CD14-positive monocyte (primary cell): Measurements from ENCODE around the gene IGFBP7. TPM values are rescaled to one million over a fixed set of nuclear protein-coding genes. Genes with fewer than 3 reads are reported as not detected.

Source experiments
- DNase-seq, 3 donors: peaks; one replicate each; pipeline ENCODE4 v3.0.0-alpha.2; 2011 to 2022
- H2AFZ ChIP-seq: 2 replicates; pipeline ENCODE4 v1.6.0; 2012; ENCODE audit warnings: mild to moderate bottlenecking, low read depth, low read length, inconsistent platforms; ENCODE audit not compliant: insufficient read depth, poor library complexity, severe bottlenecking
- H3K27ac ChIP-seq, 2 donors: 1 replicate in 1 of 2; 2 replicates in 1 of 2; pipeline ENCODE4 v1.5.1; 2012 to 2013; ENCODE audit warnings: low read length in 2 of 2, control low read depth in 1 of 2, inconsistent platforms in 1 of 2, low read depth in 1 of 2, mild to moderate bottlenecking in 1 of 2
- H3K27me3 ChIP-seq, 2 donors: one replicate each; pipeline versions ENCODE4 v1.6.0 to v1.6.1; 2011 to 2013; ENCODE audit warnings: low read length in 2 of 2; ENCODE audit not compliant: control insufficient read depth in 2 of 2, insufficient read depth in 2 of 2
- H3K36me3 ChIP-seq, 2 donors: replicated peaks in 1 of 2; 1 replicate in 1 of 2; 2 replicates in 1 of 2; pipeline versions ENCODE4 v1.5.1 to v1.6.1; 2012 to 2013; ENCODE audit warnings: low read length in 2 of 2, control low read depth in 1 of 2, inconsistent platforms in 1 of 2, mild to moderate bottlenecking in 1 of 2; ENCODE audit not compliant: insufficient read depth in 2 of 2, control insufficient read depth in 1 of 2
- H3K4me1 ChIP-seq, 2 donors: 1 replicate in 1 of 2; 2 replicates in 1 of 2; pipeline versions ENCODE4 v1.5.1 to v1.6.1; 2012 to 2013; ENCODE audit warnings: low read length in 2 of 2, control low read depth in 1 of 2, inconsistent platforms in 1 of 2, mild to moderate bottlenecking in 1 of 2, moderate library complexity in 1 of 2; ENCODE audit not compliant: insufficient read depth in 2 of 2, control insufficient read depth in 1 of 2
- H3K4me2 ChIP-seq: replicated peaks from 2 replicates; pipeline ENCODE3; 2012; ENCODE audit warnings: low read length, moderate library complexity, mild to moderate bottlenecking; ENCODE audit not compliant: poor library complexity, severe bottlenecking; ENCODE audit errors: extremely low read depth
- H3K4me3 ChIP-seq, 3 experiments: fragments of 200-600 bp in 1 of 3; sonication (generic) in 1 of 3; replicated peaks in 1 of 3; 1 replicate in 2 of 3; 2 replicates in 1 of 3; pipeline ENCODE4 v1.5.1; 2011 to 2013; ENCODE audit warnings: low read length in 3 of 3, mild to moderate bottlenecking in 3 of 3, control low read depth in 2 of 3, low read depth in 2 of 3, inconsistent platforms in 1 of 3, moderate library complexity in 1 of 3
- H3K79me2 ChIP-seq: 2 replicates; pipeline ENCODE4 v1.6.0; 2012; ENCODE audit warnings: mild to moderate bottlenecking, control low read depth, inconsistent platforms, low read length, moderate library complexity; ENCODE audit not compliant: insufficient read depth
- H3K9ac ChIP-seq: 2 replicates; pipeline ENCODE4 v1.6.0; 2017; ENCODE audit warnings: low read length, mild to moderate bottlenecking; ENCODE audit not compliant: insufficient read depth, poor library complexity, severe bottlenecking
- H3K9me3 ChIP-seq, 2 donors: replicated peaks in 1 of 2; 1 replicate in 1 of 2; 2 replicates in 1 of 2; pipeline versions ENCODE4 v1.5.1 to v1.6.1; 2012 to 2013; ENCODE audit warnings: low read length in 2 of 2, control low read depth in 1 of 2; ENCODE audit not compliant: control insufficient read depth in 1 of 2, insufficient read depth in 1 of 2
- H4K20me1 ChIP-seq: 2 replicates; pipeline ENCODE4 v1.6.0; 2012; ENCODE audit warnings: mild to moderate bottlenecking, low read length, control low read depth, moderate library complexity; ENCODE audit not compliant: insufficient read depth
- H3K27ac Mint-ChIP-seq, 7 donors: one replicate each; pipeline ENCODE4 v1.8.0; 2020; ENCODE audit warnings: mild to moderate bottlenecking in 7 of 7, mixed read lengths in 7 of 7, moderate library complexity in 6 of 7, inconsistent platforms in 2 of 7
- H3K27me3 Mint-ChIP-seq, 3 donors: one replicate each; pipeline ENCODE4 v1.8.0; 2021 to 2022; ENCODE audit warnings: low read depth in 3 of 3, mild to moderate bottlenecking in 3 of 3, mixed read lengths in 3 of 3, moderate library complexity in 3 of 3, inconsistent platforms in 1 of 3
- H3K36me3 Mint-ChIP-seq, 2 donors: one replicate each; pipeline ENCODE4 v1.8.0; 2020; ENCODE audit warnings: mixed read lengths in 2 of 2, inconsistent platforms in 1 of 2, mild to moderate bottlenecking in 1 of 2
- H3K4me1 Mint-ChIP-seq: one replicate; pipeline ENCODE4 v1.8.0; 2020; ENCODE audit warnings: mild to moderate bottlenecking, mixed read lengths
- H3K4me3 Mint-ChIP-seq, 2 donors: one replicate each; pipeline ENCODE4 v1.8.0; 2020; ENCODE audit warnings: mild to moderate bottlenecking in 2 of 2, mixed read lengths in 2 of 2, moderate library complexity in 1 of 2
- H3K9me3 Mint-ChIP-seq, 7 donors: one replicate each; pipeline ENCODE4 v1.8.0; 2020 to 2022; ENCODE audit warnings: mixed read lengths in 7 of 7, mild to moderate bottlenecking in 6 of 7, moderate library complexity in 6 of 7, inconsistent platforms in 2 of 7
- WGBS: methylation state at CpG from one replicate; pipeline ENCODE4 v1.1.5; 2013; ENCODE audit warnings: missing lambda C conversion rate; ENCODE audit not compliant: insufficient coverage; 5-methylcytosine and 5-hydroxymethylcytosine counted together
- intact Hi-C, 2 donors: fragments of 100-400 bp; cut with micrococcal nuclease; formaldehyde crosslinking; loops; one replicate each; pipeline versions ENCODE4 v1.15.0 to v1.15.1; 2023
- polyA plus RNA-seq, 3 donors: library from polyadenylated mRNA; depleted of rRNA in 1 of 3; unstranded in 2 of 3; stranded (reverse) in 1 of 3; fragments of 300-500 nt in 2 of 3; fragments of >200 nt in 1 of 3; fragmentation: Illumina TruSeq in 2 of 3; gene quantifications; 1 replicate in 2 of 3; 2 replicates in 1 of 3; pipeline ENCODE4 v1.2.3, GENCODE V29; 2012 to 2021
- TF ChIP-seq, protein P1 (sequence below): fragments of 200-600 bp; IDR thresholded peaks from one replicate; pipeline ENCODE4 v1.8.0; 2022; ENCODE audit warnings: antibody characterized with exemption, mild to moderate bottlenecking

The IGFBP7 gene
- polyA plus RNA-seq, 3 donors = 23.1 to 53.1 (median 46.9) TPM

DNA sequence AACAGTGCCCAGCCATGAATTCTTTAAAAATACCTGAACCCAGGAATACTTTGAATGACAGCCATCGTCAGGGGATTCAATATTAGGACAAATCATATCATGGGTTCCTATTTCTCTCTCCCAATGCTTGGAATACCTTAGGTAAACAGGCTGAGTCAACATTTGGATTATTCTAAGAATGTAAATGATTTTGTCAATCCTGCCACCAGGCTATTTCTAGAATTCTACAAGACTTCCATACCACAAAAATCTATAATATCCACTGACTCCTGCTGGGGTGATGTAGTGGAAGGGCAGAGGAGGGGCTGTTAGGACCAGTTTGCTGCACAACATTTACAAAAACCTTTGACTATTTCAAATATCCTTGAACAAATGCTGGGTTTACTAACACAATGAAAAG lies 65.2 kb downstream of the IGFBP7 start:
- no peak for DNase-seq
- no peak overlapping the region for H3K27ac ChIP-seq
- WGBS = no CpG with 5 or more reads among the region's 1 CpG
- H3K4me2 ChIP-seq = no peak overlapping the region
- intact Hi-C loops = no loop called here
- peaks cover 0 to 2% of the 10 kb centered on the region in 2 donors for H3K9me3 ChIP-seq
- H3K4me1 Mint-ChIP-seq = no peaks in the 10 kb centered on the region
- peaks cover 0 to 8% (median 3%) of the 10 kb centered on the region in 7 donors for H3K9me3 Mint-ChIP-seq
- no peaks in the 10 kb centered on the region for H3K4me1 ChIP-seq
- no peak overlapping the region for H3K4me3 Mint-ChIP-seq
- TF ChIP-seq, protein P1, sequence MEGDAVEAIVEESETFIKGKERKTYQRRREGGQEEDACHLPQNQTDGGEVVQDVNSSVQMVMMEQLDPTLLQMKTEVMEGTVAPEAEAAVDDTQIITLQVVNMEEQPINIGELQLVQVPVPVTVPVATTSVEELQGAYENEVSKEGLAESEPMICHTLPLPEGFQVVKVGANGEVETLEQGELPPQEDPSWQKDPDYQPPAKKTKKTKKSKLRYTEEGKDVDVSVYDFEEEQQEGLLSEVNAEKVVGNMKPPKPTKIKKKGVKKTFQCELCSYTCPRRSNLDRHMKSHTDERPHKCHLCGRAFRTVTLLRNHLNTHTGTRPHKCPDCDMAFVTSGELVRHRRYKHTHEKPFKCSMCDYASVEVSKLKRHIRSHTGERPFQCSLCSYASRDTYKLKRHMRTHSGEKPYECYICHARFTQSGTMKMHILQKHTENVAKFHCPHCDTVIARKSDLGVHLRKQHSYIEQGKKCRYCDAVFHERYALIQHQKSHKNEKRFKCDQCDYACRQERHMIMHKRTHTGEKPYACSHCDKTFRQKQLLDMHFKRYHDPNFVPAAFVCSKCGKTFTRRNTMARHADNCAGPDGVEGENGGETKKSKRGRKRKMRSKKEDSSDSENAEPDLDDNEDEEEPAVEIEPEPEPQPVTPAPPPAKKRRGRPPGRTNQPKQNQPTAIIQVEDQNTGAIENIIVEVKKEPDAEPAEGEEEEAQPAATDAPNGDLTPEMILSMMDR = no peak
- H3K27ac Mint-ChIP-seq = no peak overlapping the region
- no peak overlapping the region for H3K4me3 ChIP-seq
- H3K27me3 Mint-ChIP-seq = peaks cover 0 to 1% (median 0%) of the 10 kb centered on the region in 3 donors
- H3K27me3 ChIP-seq = no peaks in the 10 kb centered on the region
- no peak overlapping the region for H2AFZ ChIP-seq
- peaks cover 8 to 13% of the 10 kb centered on the region in 2 donors for H3K36me3 Mint-ChIP-seq
- H4K20me1 ChIP-seq = no peaks in the 10 kb centered on the region
- H3K9ac ChIP-seq = no peak overlapping the region
- peaks cover 3 to 9% of the 10 kb centered on the region in 2 donors for H3K36me3 ChIP-seq
- H3K79me2 ChIP-seq = peaks cover 6% of the 10 kb centered on the region

DNA sequence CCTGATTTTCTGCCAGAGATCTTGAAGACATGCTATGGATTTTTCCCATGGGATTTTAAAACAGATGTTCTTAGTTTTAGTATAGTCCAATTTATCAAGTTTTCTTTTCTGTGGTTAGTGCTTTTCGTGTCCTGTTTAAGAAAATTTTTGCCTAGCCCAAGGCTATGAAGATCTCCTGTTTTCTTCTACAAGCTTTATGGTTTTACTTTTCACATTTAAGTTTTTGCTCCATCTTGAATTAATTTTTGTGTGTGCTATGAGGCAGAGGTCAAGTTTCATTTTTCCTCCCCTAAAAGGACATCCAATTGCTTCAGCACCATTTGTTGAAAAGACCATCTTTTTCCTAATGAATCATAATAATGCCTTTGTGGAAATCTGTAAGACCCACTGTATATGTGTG lies 65.9 kb downstream of the IGFBP7 start:
- TF ChIP-seq, protein P1 = no peak
- no CpG with 5 or more reads among the region's 1 CpG for WGBS
- no peak overlapping the region for H3K9ac ChIP-seq

More for the DNA sequence above, 65.9 kb downstream of the IGFBP7 start:
- no peak overlapping the region for H3K27ac ChIP-seq
- no peaks in the 10 kb centered on the region for H3K27me3 ChIP-seq
- Mint-ChIP-seq H3K27me3 (peaks cover 0 to 1% (median 0%) of the 10 kb centered on the region in 3 donors), H3K36me3 (peaks cover 9 to 16% of the 10 kb centered on the region in 2 donors), H3K4me3 (no peak overlapping the region), H3K4me1 (no peaks in the 10 kb centered on the region), H3K27ac (peak overlapping the region in 1 of 7 donors; percentile 58), H3K9me3 (peaks cover 0 to 8% (median 3%) of the 10 kb centered on the region in 7 donors)
- no peak overlapping the region for H3K4me2 ChIP-seq
- H3K9me3 ChIP-seq = peaks cover 0 to 2% of the 10 kb centered on the region in 2 donors
- H3K79me2 ChIP-seq = peaks cover 6% of the 10 kb centered on the region
- no peaks in the 10 kb centered on the region for H3K4me1 ChIP-seq
- H3K36me3 ChIP-seq = peaks cover 3 to 10% of the 10 kb centered on the region in 2 donors
- no peak overlapping the region for H2AFZ ChIP-seq
- H3K4me3 ChIP-seq = no peak overlapping the region
- DNase-seq = no peak
- H4K20me1 ChIP-seq = no peaks in the 10 kb centered on the region
- intact Hi-C loops = no loop called here
